Stimulated activated naive CD8-positive, alpha-beta T cell treated with anti-CD3 and anti-CD28 coated beads, Interleukin-15, amount 100 ng/mL, for 72 hours (primary cell): Measurements from ENCODE around the gene SRA1.

Source experiments
- ATAC-seq: fragments of 150-1000 bp; cut with Tn5 transposase; 2 replicates; pipeline ENCODE4 v1.10.0; 2021; ENCODE audit warnings: mild to moderate bottlenecking, moderate library complexity
- DNase-seq, 2 donors: peaks; one replicate each; pipeline ENCODE4 v3.0.0; 2021 to 2022
- H3K27ac Mint-ChIP-seq, 2 donors: one replicate each; pipeline ENCODE4 v1.8.0; 2022; ENCODE audit warnings: mild to moderate bottlenecking in 2 of 2, mixed read lengths in 2 of 2, moderate library complexity in 2 of 2
- H3K27me3 Mint-ChIP-seq: one replicate; pipeline ENCODE4 v1.8.0; 2022; ENCODE audit warnings: mixed read lengths
- H3K4me1 Mint-ChIP-seq: one replicate; pipeline ENCODE4 v1.8.0; 2022; ENCODE audit warnings: mild to moderate bottlenecking, mixed read lengths
- H3K4me3 Mint-ChIP-seq, 2 donors: one replicate each; pipeline ENCODE4 v1.8.0; 2022; ENCODE audit warnings: mild to moderate bottlenecking in 2 of 2, mixed read lengths in 2 of 2, moderate library complexity in 1 of 2
- H3K9me3 Mint-ChIP-seq, 2 donors: one replicate each; pipeline ENCODE4 v1.8.0; 2022; ENCODE audit warnings: mixed read lengths in 2 of 2

Gene SRA1

DNA sequence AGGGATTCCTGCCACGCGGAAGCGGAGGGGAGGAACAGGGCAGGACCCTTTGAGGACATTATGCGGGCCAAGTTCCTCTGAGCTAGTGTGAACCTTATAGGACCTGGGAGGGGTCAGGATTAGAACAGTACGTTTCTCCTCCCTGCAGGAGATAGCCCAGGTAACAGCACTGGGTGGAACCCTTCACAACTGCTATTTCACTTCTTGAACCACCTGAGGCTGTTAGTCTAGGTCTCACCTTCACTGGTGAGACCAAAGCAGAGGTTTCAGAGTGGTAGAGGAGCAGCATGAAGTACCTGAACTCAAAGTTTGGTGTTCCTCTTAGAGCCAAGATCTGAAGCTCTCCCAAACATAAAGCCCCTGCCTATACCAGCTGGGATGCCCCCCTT is 9.0 kb downstream of the SRA1 start:
- no peak for DNase-seq
- Mint-ChIP-seq H3K4me3 (peak overlapping the region; percentile 94 to 95), H3K4me1 (peaks cover 59% of the 10 kb centered on the region), H3K27ac (peak overlapping the region; percentile 96 to 99), H3K9me3 (no peaks in the 10 kb centered on the region), H3K27me3 (no peaks in the 10 kb centered on the region)
- peak; percentile 32 for ATAC-seq

GRCh38 chr5:140547508-140548299 is 9.6 kb downstream of the SRA1 start, which contains the start of gene EIF4EBP3:
Gene EIF4EBP3, plus strand, starts transcription at chr5:140547662. Its CDS starts 76 bp downstream, at chr5:140547738.
- Mint-ChIP-seq H3K4me1 (peaks cover 53% of the 10 kb centered on the region), H3K4me3 (peak within 1 kb of the TSS; percentile 94 to 95), H3K9me3 (no peaks in the 10 kb centered on the region), H3K27ac (peak within 1 kb of the TSS; percentile 96 to 99), H3K27me3 (no peaks in the 10 kb centered on the region)
- ATAC-seq, result peak; percentile 96
- peak; percentile 81 to 88 for DNase-seq

GRCh38 chr5:140546851-140547507 is 10.3 kb downstream of the SRA1 start:
- Mint-ChIP-seq H3K4me3 (peak overlapping the region; percentile 94 to 95), H3K27me3 (no peaks in the 10 kb centered on the region), H3K9me3 (no peaks in the 10 kb centered on the region), H3K27ac (peak overlapping the region; percentile 96 to 99), H3K4me1 (peaks cover 50% of the 10 kb centered on the region)
- DNase-seq (no peak), ATAC-seq (no peak)

- Mint-ChIP-seq H3K4me1 (peaks cover 40% of the 10 kb centered on the region), H3K27ac (no peak overlapping the region), H3K4me3 (no peak overlapping the region), H3K9me3 (no peaks in the 10 kb centered on the region), H3K27me3 (no peaks in the 10 kb centered on the region)
- DNase-seq, result no peak
- ATAC-seq, result no peak
Measured at GRCh38 chr5:140545606-140546005, 11.7 kb downstream of the SRA1 start.

DNA sequence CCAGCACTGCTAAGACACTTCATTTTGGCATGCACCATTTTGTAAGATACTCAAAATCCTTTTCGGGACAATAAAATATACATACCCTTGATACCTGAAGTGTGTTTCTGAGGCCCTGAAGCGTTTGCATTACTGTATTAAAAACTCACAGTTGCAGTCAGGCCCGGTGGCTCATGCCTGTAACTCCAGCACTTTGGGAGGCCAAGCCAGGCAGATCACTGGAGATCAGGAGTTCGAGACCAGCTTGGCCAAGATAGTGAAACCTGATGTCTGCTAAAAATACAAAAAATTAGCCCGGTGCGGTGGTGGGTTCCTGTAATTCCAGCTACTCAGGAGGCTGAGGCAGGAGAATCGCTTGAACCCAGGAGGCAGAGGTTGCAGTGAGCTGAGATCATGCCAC is 12.3 kb downstream of the SRA1 start:
- no peaks in the 10 kb centered on the region for H3K27me3 Mint-ChIP-seq
- DNase-seq, result no peak
- no peak overlapping the region for H3K27ac Mint-ChIP-seq
- no peaks in the 10 kb centered on the region for H3K9me3 Mint-ChIP-seq
- ATAC-seq, result no peak
- H3K4me3 Mint-ChIP-seq, result no peak overlapping the region
- peaks cover 34% of the 10 kb centered on the region for H3K4me1 Mint-ChIP-seq

DNA sequence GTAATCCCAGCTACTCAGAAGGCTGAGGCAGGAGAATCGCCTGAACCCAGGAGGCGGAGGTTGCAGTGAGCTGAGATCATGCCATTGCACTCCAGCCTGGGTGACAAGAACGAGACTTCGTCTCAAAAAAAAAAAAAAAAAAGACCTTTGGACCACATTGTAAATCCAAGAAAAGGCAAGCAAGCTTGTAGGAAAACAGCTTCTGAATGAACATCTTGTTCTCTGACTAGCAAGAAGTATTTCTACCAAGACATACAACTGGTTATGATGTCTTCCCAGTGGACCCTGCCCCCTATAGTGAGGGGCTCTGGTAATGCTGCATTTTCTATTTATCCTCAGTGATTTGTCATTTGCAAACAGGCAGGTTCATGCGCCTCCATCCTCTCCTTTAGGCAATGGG is 14.3 kb downstream of the SRA1 start:
- no peak overlapping the region for H3K4me3 Mint-ChIP-seq
- H3K4me1 Mint-ChIP-seq, result peaks cover 14% of the 10 kb centered on the region
- DNase-seq, result no peak
- no peak for ATAC-seq
- H3K27ac Mint-ChIP-seq, result no peak overlapping the region
- H3K9me3 Mint-ChIP-seq, result no peaks in the 10 kb centered on the region
- H3K27me3 Mint-ChIP-seq, result no peaks in the 10 kb centered on the region

DNA sequence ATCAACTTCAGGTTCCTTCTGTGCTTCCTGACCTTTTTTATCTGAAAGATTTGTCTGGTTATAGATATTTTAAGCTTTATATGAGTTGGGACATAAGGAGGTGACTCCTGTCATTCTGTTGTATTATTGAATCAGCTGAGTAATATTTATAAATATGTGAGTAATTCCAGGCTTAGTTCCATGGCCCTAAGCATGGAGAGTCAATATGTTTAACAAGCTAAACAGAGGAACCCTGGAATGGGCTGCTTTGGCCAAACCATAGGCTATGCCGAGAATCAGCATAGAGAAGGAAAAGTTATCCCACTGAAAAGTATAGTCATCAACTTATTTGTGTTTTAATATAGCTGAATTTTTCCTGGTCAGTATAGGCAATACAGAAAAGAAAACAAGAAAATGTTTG is 17.0 kb downstream of the SRA1 start:
- ATAC-seq (no peak), DNase-seq (no peak)
- no peaks in the 10 kb centered on the region for H3K9me3 Mint-ChIP-seq
- H3K4me1 Mint-ChIP-seq, result peaks cover 6% of the 10 kb centered on the region
- no peaks in the 10 kb centered on the region for H3K27me3 Mint-ChIP-seq
- no peak overlapping the region for H3K4me3 Mint-ChIP-seq
- H3K27ac Mint-ChIP-seq, result no peak overlapping the region

DNA sequence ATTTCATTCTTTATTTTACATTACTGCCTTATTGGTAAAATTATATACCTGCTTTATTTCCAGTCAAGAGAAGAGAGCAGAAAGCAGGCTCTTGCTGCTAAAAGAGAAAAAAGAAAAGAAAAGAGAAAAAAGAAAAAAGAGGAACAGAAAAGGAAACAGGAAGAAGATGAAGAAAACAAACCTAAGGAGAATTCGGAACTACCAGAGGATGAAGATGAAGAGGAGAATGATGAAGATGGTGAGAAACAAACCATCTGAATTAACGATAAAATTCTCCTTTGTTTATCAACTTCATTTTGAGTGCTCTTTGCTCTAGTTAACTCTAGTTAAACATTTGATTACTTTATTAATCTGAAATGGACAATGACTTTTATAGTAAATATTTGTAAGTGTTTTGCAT is 33.3 kb downstream of the SRA1 start:
- no peaks in the 10 kb centered on the region for H3K4me1 Mint-ChIP-seq
- H3K27me3 Mint-ChIP-seq, result no peaks in the 10 kb centered on the region
- DNase-seq, result no peak
- H3K4me3 Mint-ChIP-seq, result no peak overlapping the region
- no peaks in the 10 kb centered on the region for H3K9me3 Mint-ChIP-seq
- H3K27ac Mint-ChIP-seq, result no peak overlapping the region
- ATAC-seq, result no peak

- no peaks in the 10 kb centered on the region for H3K4me1 Mint-ChIP-seq
- DNase-seq (no peak), ATAC-seq (no peak)
- H3K27ac Mint-ChIP-seq, result no peak overlapping the region
- H3K4me3 Mint-ChIP-seq, result no peak overlapping the region
- H3K9me3 Mint-ChIP-seq, result no peaks in the 10 kb centered on the region
- no peaks in the 10 kb centered on the region for H3K27me3 Mint-ChIP-seq
Measured at GRCh38 chr5:140513124-140513523, 44.1 kb downstream of the SRA1 start.

GRCh38 chr5:140509898-140510297 is 47.4 kb downstream of the SRA1 start:
- ATAC-seq, result no peak
- Mint-ChIP-seq H3K4me1 (no peaks in the 10 kb centered on the region), H3K4me3 (no peak overlapping the region), H3K27me3 (no peaks in the 10 kb centered on the region), H3K9me3 (no peaks in the 10 kb centered on the region), H3K27ac (no peak overlapping the region)
- DNase-seq, result no peak

DNA sequence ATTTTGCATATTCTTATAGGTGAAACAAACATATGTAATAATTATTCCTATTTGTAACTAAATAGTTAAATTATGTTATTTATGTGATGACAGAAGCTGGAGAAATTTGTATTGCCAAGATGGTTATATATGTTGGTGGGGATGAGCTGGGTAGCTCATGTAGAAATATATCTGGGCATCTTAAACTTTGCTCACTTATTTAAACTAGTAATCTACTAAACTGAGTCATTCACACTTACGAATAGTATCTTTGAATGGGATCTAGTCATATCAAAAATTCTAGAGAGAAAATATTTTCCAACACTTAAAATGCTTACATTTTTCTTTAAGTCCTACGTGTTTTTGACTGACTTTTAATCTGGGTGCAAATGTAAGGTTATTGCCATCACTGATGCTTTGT is 54.4 kb downstream of the SRA1 start:
- DNase-seq, result no peak

More for the DNA sequence above, 54.4 kb downstream of the SRA1 start:
- Mint-ChIP-seq H3K4me1 (no peaks in the 10 kb centered on the region), H3K9me3 (no peaks in the 10 kb centered on the region), H3K27ac (no peak overlapping the region), H3K4me3 (no peak overlapping the region), H3K27me3 (no peaks in the 10 kb centered on the region)
- no peak for ATAC-seq
